Measurements from ENCODE around the gene POLR2H. TPM values are rescaled to one million over a fixed set of nuclear protein-coding genes. Genes with fewer than 3 reads are reported as not detected.

Gene POLR2H
- total and polyA plus RNA-seq, 4 donors: 46.4 to 139 (median 82.4) TPM

DNA sequence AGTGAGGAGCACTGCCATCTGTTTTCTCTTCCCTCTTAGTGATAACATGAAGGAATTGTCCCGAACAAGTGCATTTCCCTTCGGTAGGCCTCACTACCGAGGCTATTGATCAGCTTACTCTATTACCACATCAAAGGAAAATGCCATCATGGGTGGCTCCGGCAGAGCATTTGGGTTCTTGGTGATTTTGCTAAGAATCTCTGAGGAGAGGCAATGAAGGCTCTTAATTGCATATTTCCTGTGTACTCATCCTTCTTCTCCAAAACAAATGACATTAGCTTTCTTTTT is 53.6 kb downstream of the POLR2H start:
- DNase-seq: no peak
- no peak for ATAC-seq (ENCODE audit: insufficient read depth, low FRiP score)
- Histone ChIP-seq H3K9me3 (ENCODE audit: control insufficient read depth in 4 of 4, insufficient read depth in 3 of 4, low read length in 3 of 4) (no peaks in the 10 kb centered on the region), H3K27ac (ENCODE audit: low read depth in 1 of 2, low read length in 1 of 2) (no peak overlapping the region), H3K9ac (ENCODE audit: insufficient read depth in 1 of 2, low read length in 2 of 2) (no peak overlapping the region), H3K36me3 (ENCODE audit: control insufficient read depth in 4 of 4, insufficient read depth in 4 of 4, low read length in 4 of 4) (no peaks in the 10 kb centered on the region), H3K4me1 (ENCODE audit: control insufficient read depth in 5 of 5, insufficient read depth in 5 of 5, low read length in 5 of 5) (no peaks in the 10 kb centered on the region), H3K4me3 (no peak overlapping the region), H3K27me3 (ENCODE audit: control insufficient read depth in 3 of 3, insufficient read depth in 3 of 3, low read length in 2 of 3) (peaks cover 0 to 2% (median 0%) of the 10 kb centered on the region in 3 donors)
- 76 to 85% methylated on average over 4 of the region's 4 CpGs for WGBS, 2 donors
- TF ChIP-seq, protein P1, sequence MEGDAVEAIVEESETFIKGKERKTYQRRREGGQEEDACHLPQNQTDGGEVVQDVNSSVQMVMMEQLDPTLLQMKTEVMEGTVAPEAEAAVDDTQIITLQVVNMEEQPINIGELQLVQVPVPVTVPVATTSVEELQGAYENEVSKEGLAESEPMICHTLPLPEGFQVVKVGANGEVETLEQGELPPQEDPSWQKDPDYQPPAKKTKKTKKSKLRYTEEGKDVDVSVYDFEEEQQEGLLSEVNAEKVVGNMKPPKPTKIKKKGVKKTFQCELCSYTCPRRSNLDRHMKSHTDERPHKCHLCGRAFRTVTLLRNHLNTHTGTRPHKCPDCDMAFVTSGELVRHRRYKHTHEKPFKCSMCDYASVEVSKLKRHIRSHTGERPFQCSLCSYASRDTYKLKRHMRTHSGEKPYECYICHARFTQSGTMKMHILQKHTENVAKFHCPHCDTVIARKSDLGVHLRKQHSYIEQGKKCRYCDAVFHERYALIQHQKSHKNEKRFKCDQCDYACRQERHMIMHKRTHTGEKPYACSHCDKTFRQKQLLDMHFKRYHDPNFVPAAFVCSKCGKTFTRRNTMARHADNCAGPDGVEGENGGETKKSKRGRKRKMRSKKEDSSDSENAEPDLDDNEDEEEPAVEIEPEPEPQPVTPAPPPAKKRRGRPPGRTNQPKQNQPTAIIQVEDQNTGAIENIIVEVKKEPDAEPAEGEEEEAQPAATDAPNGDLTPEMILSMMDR (IDR thresholded peaks at IDR 0.05; ENCODE audit: control extremely low read depth, extremely low read depth): no peak

DNA sequence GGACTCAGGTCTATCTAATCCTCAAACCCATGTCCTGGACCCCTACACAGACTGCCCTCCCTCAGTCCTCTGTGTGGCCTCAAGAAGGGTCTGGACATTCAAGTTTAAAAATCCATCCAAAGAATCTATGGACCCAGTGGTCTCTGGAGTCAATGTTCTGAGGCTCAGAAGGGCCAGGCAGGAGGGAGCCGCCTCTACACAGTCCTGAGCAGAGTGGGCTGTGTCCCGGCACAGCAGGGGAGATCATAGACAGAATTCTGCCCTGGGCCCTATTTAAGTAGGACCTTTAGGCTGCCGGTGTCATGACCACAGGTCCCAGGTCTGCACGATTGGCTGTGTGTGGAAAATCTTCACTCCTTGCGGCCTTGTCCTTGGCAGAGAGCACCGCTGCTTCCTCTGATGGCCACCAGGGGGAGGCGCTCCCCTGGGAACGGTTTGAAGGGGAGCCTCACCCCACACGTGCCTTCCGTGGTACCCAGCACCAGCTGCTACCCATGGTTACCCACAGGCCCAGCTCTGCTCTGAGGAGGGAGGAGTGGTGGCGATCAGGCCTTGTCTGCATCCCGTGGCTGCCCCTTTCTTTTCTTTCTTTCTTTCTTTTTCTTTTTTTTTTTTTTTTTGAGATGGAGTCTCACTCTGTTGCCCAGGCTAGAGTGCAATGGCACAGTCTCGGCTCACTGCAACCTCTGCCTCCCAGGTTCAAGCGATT is 56.3 kb downstream of the POLR2H start:
- H3K4me1 ChIP-seq (ENCODE audit: control insufficient read depth in 5 of 5, insufficient read depth in 5 of 5, low read length in 5 of 5): no peaks in the 10 kb centered on the region
- H3K9ac ChIP-seq (ENCODE audit: insufficient read depth in 1 of 2, low read length in 2 of 2): no peak overlapping the region
- no peak overlapping the region for H3K4me3 ChIP-seq
- peaks cover 0 to 2% (median 0%) of the 10 kb centered on the region in 3 donors for H3K27me3 ChIP-seq (ENCODE audit: control insufficient read depth in 3 of 3, insufficient read depth in 3 of 3, low read length in 2 of 3)
- H3K36me3 ChIP-seq (ENCODE audit: control insufficient read depth in 4 of 4, insufficient read depth in 4 of 4, low read length in 4 of 4): no peaks in the 10 kb centered on the region
- 23 to 28% methylated on average over 12 to 14 of the region's 14 CpGs for WGBS, 2 donors
- H3K9me3 ChIP-seq (ENCODE audit: control insufficient read depth in 4 of 4, insufficient read depth in 3 of 4, low read length in 3 of 4): no peaks in the 10 kb centered on the region
- no peak overlapping the region for H3K27ac ChIP-seq (ENCODE audit: low read depth in 1 of 2, low read length in 1 of 2)
- TF ChIP-seq, protein P1 (IDR thresholded peaks at IDR 0.05; ENCODE audit: control extremely low read depth, extremely low read depth): peak; percentile 88
- ATAC-seq (ENCODE audit: insufficient read depth, low FRiP score) (peak; percentile 77), DNase-seq (peak; percentile 49 to 62 (median 60))

Small RNA genes within 50 kb of the gene (small RNA-seq; reads per million reads assigned to genes)
- 606 reads per million, percentile 99 among the genes with 10 or more reads in this experiment for gene SNORD66 (ENCODE audit: low replicate concordance)

Other genes with a start within 250 kb of the POLR2H start
- gene EIF2B5, start 226.4 kb upstream of the POLR2H start, total RNA-seq: 10 to 100 TPM; 32.5 to 36.0 TPM
- 10 to 100 TPM; 39.7 to 43.2 TPM for gene EIF2B5, start 226.4 kb upstream of the POLR2H start, polyA plus RNA-seq
- 10 to 100 TPM; 51.8 to 73.5 TPM for gene DVL3, start 206.3 kb upstream of the POLR2H start, total RNA-seq
- gene DVL3, start 206.3 kb upstream of the POLR2H start, polyA plus RNA-seq: 10 to 100 TPM; 37.8 to 39.9 TPM
- gene AP2M1, start 186.9 kb upstream of the POLR2H start, total RNA-seq: 100 to 1,000 TPM; 173 to 333 TPM
- 100 to 1,000 TPM; 153 to 329 TPM for gene AP2M1, start 186.9 kb upstream of the POLR2H start, polyA plus RNA-seq
- gene ABCF3, start 175.5 kb upstream of the POLR2H start, total RNA-seq: 10 to 100 TPM; 44.7 to 81.8 TPM
- gene ABCF3, start 175.5 kb upstream of the POLR2H start, polyA plus RNA-seq: 10 to 100 TPM; 47.5 to 51.4 TPM
- gene VWA5B2, start 132.1 kb upstream of the POLR2H start, total RNA-seq: 1 to 10 TPM; 1.6 to 1.7 TPM
- gene VWA5B2, start 132.1 kb upstream of the POLR2H start, polyA plus RNA-seq: under 1 TPM; 0.12 to 0.15 TPM
- gene ALG3, start 112.7 kb upstream of the POLR2H start, total RNA-seq: 10 to 100 TPM; 24.7 to 54.8 TPM
- 10 to 100 TPM; 32.2 to 68.0 TPM for gene ALG3, start 112.7 kb upstream of the POLR2H start, polyA plus RNA-seq
- 1 to 10 TPM; 2.3 to 4.6 TPM for gene EEF1AKMT4, start 112.0 kb upstream of the POLR2H start, total RNA-seq
- 10 to 100 TPM in 1 of 2 donors, 1 to 10 TPM in 1; 5.2 to 12.2 TPM for gene EEF1AKMT4, start 112.0 kb upstream of the POLR2H start, polyA plus RNA-seq
- under 1 TPM; 0.23 to 0.58 TPM for gene CAMK2N2, start 100.2 kb upstream of the POLR2H start, total RNA-seq
- under 1 TPM; 0.03 to 0.12 TPM for gene CAMK2N2, start 100.2 kb upstream of the POLR2H start, polyA plus RNA-seq
- under 1 TPM in 1 of 2 donors, not detected in 1; 0.15 TPM for gene ECE2, start 85.7 kb upstream of the POLR2H start, total RNA-seq
- gene ECE2, start 85.7 kb upstream of the POLR2H start, polyA plus RNA-seq: not detected
- gene PSMD2, start 62.5 kb upstream of the POLR2H start, total RNA-seq: 100 to 1,000 TPM; 119 to 214 TPM
- gene PSMD2, start 62.5 kb upstream of the POLR2H start, polyA plus RNA-seq: 100 to 1,000 TPM in 1 of 2 donors, 10 to 100 TPM in 1; 78.7 to 222 TPM
- gene EIF4G1, start 47.1 kb upstream of the POLR2H start, total RNA-seq: 100 to 1,000 TPM; 211 to 419 TPM
- 100 to 1,000 TPM; 201 to 241 TPM for gene EIF4G1, start 47.1 kb upstream of the POLR2H start, polyA plus RNA-seq
- 10 to 100 TPM; 15.8 to 21.4 TPM for gene FAM131A, start 24.1 kb upstream of the POLR2H start, total RNA-seq
- 10 to 100 TPM; 12.9 to 15.5 TPM for gene FAM131A, start 24.1 kb upstream of the POLR2H start, polyA plus RNA-seq
- 1 to 10 TPM; 5.7 to 8.7 TPM for gene CLCN2, start 105 bp upstream of the POLR2H start, total RNA-seq
- gene CLCN2, start 105 bp upstream of the POLR2H start, polyA plus RNA-seq: 1 to 10 TPM; 2.7 to 5.0 TPM
- under 1 TPM; 0.17 to 0.31 TPM for gene THPO, start 16.5 kb downstream of the POLR2H start, total RNA-seq
- gene THPO, start 16.5 kb downstream of the POLR2H start, polyA plus RNA-seq: under 1 TPM; 0.18 to 0.22 TPM
- gene CHRD, start 18.3 kb downstream of the POLR2H start, total RNA-seq: 10 to 100 TPM in 1 of 2 donors, 1 to 10 TPM in 1; 6.7 to 16.7 TPM
- 1 to 10 TPM; 4.2 to 4.9 TPM for gene CHRD, start 18.3 kb downstream of the POLR2H start, polyA plus RNA-seq
- 10 to 100 TPM; 10.7 to 20.5 TPM for gene EPHB3, start 200.1 kb downstream of the POLR2H start, total RNA-seq
- gene EPHB3, start 200.1 kb downstream of the POLR2H start, polyA plus RNA-seq: 1 to 10 TPM; 3.1 to 4.7 TPM